Measurements from ENCODE around the gene PIAS3.
A peak's percentile ranks its signal among the peaks of the same experiment; 100 is the strongest.

PIAS3 gene

GRCh38 chr1:145891143-145891542 lies 32.3 kb upstream of the PIAS3 start:
- DNase-seq (ENCODE audit: extremely low spot score): no peak
- no peak for TF ChIP-seq CTCF (IDR thresholded peaks at IDR 0.05; ENCODE audit: control extremely low read depth, extremely low read depth, low read depth, missing control alignments)
- CTCF ChIA-PET: interaction anchor here (0.7 to 4.5 kb wide), 30 partner anchors 10 to 130 kb away, joined by 3 to 75 read pairs (median 6); partner anchors contain the start of genes ANKRD34A, HJV, ITGA10 and LIX1L
- POLR2A ChIA-PET: interaction anchor here (1.2 kb wide), 1 partner anchor 36 kb away, joined by 3 read pairs; the partner anchor contains the start of gene RBM8A

GRCh38 chr1:145889722-145890121 lies 30.8 kb upstream of the PIAS3 start:
- DNase-seq (ENCODE audit: extremely low spot score): no peak
- ChIA-PET POLR2A (no interaction called here), CTCF (interaction anchor here (1.3 to 4.5 kb wide), 3 partner anchors 9 to 20 kb away, joined by 3 to 75 read pairs (median 15); no protein-coding TSS in a partner anchor)
- TF ChIP-seq CTCF (IDR thresholded peaks at IDR 0.05; ENCODE audit: control extremely low read depth, extremely low read depth, low read depth, missing control alignments): no peak

- no peak for DNase-seq (ENCODE audit: extremely low spot score)
- POLR2A ChIA-PET: no interaction called here
- CTCF ChIA-PET: interaction anchor here (1.2 to 5.9 kb wide), 3 partner anchors 8 to 42 kb away, joined by 4 to 33 read pairs (median 5); partner anchors contain the start of genes ITGA10 and NUDT17
- no peak for TF ChIP-seq CTCF (IDR thresholded peaks at IDR 0.05; ENCODE audit: control extremely low read depth, extremely low read depth, low read depth, missing control alignments)
Observed at GRCh38 chr1:145887631-145888030, 28.8 kb upstream of the PIAS3 start.

GRCh38 chr1:145886816-145887215 lies 27.9 kb upstream of the PIAS3 start:
- ChIA-PET CTCF (interaction anchor here (1.0 to 5.9 kb wide), 4 partner anchors 9 to 121 kb away, joined by 4 to 33 read pairs (median 4); partner anchors contain the start of genes ITGA10 and NUDT17), POLR2A (no interaction called here)
- DNase-seq (ENCODE audit: extremely low spot score): no peak
- TF ChIP-seq CTCF (IDR thresholded peaks at IDR 0.05; ENCODE audit: control extremely low read depth, extremely low read depth, low read depth, missing control alignments): no peak

- DNase-seq (ENCODE audit: extremely low spot score): no peak
- CTCF ChIA-PET: interaction anchor here (1.0 to 5.9 kb wide), 4 partner anchors 10 to 121 kb away, joined by 4 to 33 read pairs (median 4); partner anchors contain the start of genes ITGA10 and NUDT17
- TF ChIP-seq CTCF (IDR thresholded peaks at IDR 0.05; ENCODE audit: control extremely low read depth, extremely low read depth, low read depth, missing control alignments): no peak
- POLR2A ChIA-PET: no interaction called here
Observed at GRCh38 chr1:145886390-145886789, 27.5 kb upstream of the PIAS3 start.

- no peak for TF ChIP-seq CTCF (IDR thresholded peaks at IDR 0.05; ENCODE audit: control extremely low read depth, extremely low read depth, low read depth, missing control alignments)
- ChIA-PET POLR2A (no interaction called here), CTCF (interaction anchor here (0.9 to 5.9 kb wide), 5 partner anchors 17 to 40 kb away, joined by 3 to 33 read pairs (median 3); partner anchors contain the start of gene NUDT17)
- peak; percentile 96 for DNase-seq (ENCODE audit: extremely low spot score)
Observed at GRCh38 chr1:145885738-145886287, 26.9 kb upstream of the PIAS3 start, which contains the start of gene ANKRD35. TSS of gene ANKRD35 (minus strand) at chr1:145885866. CDS start at chr1:145885758, 108 bp downstream.
